Fibroblast of skin of abdomen (primary cell): Measurements from ENCODE around the gene HSD17B12.
"Not testable (repeated sequence)": the region's sequence is repeated elsewhere in the genome, so short reads cannot be mapped to it uniquely, and the experiment has no call there.

Experiments used
- DNase-seq: peaks from one replicate; pipeline ENCODE4 v3.0.0-alpha.2; 2013

Gene HSD17B12

DNA sequence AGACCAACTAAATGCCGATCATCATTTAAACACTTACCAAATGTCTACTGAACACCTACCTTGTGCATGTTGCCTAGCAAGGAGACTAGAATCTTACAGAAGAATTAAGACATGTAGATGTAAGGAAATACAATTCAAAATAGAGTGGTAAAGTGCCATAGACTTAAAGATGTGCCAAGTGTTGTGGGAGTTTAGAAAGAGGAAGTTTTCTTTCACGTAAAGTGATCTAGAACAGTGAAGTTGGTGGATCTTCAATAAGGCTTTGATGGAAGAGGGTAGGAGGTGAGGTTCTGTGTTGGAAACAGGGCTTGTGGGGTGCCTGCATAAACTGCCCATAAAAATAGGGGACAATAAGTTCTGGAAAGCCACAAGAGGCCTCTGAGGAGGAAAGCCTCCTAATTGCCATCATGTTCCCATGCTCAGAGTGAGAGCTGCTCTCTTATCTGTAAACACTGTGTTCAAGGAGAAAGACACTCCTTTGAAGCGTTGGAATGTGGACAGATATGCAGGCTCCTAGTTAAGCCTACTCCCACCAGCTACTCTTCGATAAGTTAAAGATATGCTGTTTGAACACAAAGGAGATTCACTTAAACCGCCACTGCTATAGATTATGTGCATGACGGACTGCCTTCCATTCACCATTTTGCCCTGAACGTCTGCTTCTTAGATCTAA lies 66.7 kb downstream of the HSD17B12 start:
- no peak for DNase-seq

DNA sequence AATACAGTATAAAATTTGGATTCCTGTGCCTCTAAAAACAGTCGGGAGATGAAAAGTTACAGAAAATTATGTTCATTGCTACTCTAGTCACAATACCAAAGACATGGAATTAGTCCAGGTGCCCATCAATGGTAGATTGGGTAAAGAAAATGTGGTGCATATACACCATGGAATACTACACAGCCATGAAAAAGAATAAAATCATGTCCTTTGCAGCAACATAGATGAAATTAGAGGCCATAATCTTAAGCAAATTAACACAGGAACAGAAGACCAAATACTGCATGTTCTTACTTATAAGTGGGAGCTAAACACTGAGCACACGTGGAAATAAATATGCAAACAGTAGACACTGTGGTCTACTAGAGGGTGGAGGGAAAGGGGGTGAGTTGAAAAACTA lies 67.6 kb downstream of the HSD17B12 start:
- DNase-seq: no peak

DNA sequence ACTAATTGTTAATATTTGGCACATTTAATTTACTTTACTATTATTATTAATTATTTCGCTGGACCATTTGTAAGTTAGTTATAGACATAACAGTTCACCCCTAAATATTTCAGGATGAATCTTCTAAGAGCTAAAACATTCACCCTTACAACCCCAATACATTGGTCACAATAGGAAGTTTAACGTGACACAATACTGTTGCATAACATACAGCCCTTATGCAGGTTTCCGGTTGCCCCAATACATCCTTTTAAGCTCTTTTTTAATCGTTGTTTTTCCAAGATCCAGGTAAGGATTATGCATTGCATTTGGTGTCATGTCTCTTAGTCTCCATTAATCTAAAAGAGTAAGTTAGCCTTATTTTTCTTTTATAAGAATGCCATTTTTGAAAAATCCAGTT lies 71.2 kb downstream of the HSD17B12 start:
- DNase-seq: no peak

DNA sequence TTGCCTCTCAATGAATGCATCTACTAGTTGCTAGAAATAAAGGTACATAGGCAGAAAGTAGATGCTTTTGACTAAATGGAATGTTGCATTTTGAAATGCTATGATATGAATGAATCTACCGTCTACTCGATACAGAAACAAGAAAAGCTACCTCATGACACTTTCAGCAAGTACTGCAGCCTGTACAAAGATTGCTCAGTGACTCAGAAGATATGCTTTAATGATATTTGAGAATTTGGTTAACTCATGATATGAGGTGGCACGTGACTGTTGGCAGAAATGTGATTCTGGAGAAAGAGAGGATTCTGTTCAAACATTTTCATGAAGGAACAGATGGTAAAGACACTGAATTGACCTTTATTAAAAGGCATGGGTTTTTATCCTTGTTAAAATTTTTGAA lies 76.0 kb downstream of the HSD17B12 start:
- DNase-seq: peak; percentile 22

DNA sequence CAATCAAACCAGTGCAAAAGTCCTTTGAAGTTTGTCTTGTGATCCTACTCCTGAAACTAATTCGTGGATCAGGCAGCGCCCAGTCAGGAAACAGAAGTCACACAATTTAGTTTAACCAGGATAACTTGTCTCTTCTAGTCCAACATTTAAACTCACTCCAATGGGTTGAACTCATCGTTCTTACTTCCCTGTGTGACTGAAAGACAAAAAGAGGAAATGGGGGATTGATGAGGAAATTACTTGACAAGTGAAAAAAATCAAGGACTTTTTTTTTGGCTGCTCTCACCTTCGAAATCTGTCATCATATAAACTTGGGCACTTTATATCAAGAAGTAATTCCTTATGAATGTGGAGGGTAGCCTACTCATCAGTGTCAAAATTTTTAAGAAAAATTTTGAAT lies 78.4 kb downstream of the HSD17B12 start:
- no peak for DNase-seq

DNA sequence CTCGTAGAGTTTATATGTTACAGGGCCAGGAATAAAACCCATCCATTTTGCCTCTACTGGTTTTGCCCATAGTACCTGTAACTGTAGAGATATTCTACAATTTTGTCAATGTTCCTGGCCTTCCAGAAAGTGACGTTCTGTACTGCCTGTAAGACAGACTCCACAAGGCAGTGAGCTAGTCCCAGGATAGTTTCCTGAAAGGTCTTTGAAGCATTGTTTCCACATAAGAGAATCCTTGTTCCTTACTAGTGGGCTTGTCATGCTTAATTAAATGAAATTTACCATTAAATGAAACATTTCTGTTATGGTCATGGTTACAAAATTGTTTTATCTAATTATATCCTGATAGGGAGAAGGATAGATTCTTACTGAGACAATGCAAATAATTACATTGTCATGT lies 80.4 kb downstream of the HSD17B12 start:
- DNase-seq: no peak

DNA sequence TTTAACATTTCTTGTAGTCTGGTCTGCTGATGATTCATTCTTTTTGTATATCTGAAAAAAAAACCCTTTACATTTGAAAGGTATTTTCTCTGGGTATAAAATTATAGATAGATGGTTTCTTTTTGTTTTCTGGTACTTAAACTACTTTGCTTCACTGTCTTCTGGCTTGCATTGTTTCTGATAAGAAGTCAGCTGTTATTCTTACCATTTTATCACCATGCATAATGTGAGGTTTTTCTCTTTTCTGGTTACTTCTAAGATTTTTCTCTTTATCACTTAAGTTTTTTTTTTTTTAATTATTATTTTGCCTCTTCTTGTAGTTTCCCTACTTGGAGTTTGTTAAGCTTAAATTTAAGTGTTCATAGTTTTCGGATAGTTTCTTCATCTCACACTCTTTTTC lies 84.7 kb downstream of the HSD17B12 start:
- no peak for DNase-seq

DNA sequence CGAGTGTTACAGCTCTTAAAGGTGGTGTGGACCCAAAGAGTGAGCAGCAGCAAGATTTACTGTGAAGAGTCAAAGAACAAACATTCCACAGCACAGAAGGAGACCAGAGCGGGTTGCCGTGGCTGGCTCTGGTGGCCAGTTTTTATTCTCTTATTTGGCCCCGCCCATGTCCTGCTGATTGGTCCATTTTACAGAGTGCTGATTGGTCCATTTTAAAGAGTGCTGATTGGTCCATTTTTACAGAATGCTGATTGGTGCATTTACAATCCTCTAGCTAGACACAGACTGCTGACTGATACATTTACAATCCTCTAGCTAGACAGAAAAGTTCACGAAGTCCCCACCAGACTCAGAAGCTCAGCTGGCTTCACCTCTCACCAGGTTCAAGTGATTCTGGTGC lies 88.1 kb downstream of the HSD17B12 start:
- DNase-seq: not testable (repeated sequence)

DNA sequence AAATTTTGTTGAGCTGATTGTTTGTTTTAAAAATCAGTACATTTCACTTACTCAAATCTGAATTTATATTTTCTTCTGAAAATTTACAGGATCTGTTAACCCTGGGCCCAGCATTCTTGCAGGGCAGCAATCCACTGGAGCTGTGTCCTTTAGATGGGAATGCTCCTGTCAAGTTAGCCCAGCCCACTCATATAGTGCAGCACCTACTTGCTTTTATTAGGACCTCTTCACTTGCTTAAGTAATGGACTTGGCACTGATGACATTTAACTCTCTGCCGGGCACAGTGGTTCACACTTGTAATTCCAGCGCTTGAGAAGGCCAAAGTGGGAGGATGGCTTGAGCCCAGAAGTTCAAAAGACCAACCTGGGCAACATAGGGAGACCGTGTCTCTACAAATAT lies 89.6 kb downstream of the HSD17B12 start:
- no peak for DNase-seq

DNA sequence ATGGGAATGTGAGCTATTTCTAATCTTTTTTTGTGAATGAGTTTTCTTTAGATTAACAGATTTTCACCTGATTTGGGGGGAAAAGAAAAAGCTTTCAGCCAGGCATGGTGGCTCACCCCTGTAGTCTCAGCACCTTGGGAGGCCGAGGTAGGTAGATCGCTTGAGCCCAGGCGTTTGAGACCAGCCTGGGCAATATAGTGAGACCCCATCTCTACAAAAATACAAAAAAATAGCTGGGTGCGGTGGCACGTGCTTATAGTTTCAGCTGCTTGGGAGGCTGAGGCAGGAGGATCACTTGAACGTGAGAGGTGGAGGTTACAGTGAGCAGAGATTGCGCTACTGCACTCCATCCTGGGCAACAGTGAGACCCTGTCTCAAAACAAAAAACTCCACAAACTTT lies 92.2 kb downstream of the HSD17B12 start:
- no peak for DNase-seq

DNA sequence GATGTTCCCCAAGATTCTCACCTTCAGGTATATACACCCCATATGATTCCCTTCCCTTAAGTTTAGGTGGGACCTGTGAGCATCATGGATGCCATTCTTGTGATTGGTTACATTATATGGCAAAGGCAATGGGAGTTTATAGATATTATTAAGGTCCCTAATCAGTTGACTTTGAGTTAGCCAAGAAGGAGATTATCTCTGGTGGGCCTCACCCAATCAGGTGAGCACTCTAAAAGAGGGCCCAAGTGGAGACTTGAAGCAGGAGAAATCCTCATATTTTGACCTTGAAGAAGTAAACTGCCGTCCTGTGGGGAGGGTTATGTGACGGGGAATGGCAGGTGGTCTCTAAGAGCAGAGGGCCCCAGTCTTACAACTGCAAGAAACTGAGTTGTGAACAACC lies 94.2 kb downstream of the HSD17B12 start:
- no peak for DNase-seq

DNA sequence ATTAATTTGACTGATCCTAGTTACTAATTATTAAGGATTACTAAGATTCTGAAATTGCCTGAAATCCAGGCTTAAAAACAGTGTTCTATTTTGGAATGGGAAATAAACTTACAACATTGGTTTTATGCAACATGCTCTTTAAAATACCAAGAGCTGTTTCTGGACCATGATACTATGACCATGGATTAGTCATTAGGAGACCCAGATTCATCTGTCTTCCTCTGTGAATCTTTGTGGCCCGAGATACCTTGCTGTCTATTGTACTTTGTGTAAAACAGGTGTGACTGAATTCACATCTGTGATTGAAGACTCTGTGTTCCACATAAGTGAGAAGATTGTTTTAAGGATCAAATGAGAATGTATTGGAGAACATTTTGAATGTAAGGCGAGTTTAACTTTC lies 98.8 kb downstream of the HSD17B12 start:
- DNase-seq: no peak

DNA sequence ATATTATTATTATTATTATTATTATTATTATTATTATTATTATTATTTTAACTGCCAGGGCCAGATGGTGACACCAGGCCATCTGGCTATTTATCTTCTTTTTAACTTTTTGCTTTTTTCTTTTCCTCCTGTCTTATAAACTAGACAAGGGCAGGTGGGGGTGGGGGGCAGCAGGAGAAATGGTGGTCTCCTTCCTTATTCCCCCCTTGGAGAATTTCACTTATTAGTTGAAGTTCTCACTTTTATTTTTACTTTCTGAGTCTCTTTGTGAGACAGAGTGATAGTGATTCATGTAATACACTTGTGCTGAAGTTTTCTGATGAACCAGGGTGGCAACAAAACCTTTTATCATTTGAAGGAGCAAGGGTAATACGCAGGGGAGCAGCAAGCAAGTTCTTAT lies 103.8 kb downstream of the HSD17B12 start:
- DNase-seq: no peak

DNA sequence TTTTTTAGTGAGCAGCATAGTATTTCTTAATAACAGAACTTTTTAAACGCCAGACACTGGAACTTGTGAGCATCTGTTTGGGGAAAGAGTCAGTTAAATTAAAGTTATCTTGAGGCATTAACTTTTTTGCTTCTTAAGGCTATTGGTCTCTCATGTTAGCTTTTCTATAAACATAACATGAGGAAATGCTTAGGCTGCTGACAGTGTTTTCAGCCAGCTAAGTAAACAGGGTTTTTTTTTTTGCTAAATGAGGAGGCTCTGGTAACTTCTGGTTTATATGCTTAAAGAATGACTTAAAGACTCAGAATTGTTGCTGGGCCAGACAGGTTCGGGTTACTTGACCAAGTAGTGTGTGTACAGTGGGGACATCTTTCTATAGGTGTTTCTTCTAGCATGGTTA lies 104.3 kb downstream of the HSD17B12 start:
- no peak for DNase-seq

DNA sequence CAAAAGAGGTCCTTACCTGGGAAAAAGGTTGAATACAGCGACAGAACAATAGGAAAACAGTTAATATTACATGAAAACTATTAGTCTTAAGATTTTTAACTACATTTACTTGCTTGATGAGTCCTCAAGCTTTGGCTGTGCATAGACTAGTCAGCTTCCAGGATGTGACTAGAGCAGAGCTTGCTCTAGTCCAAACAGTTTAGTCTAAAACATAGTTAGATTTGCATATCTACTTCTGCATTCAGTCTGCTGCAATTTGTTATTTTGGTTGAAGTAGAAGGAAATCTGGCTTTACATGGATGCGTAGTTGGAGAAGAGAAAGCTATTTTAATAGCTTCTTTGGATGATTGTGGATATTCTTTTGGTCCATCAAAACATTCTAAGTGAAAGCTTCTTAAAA lies 104.8 kb downstream of the HSD17B12 start:
- DNase-seq: no peak

DNA sequence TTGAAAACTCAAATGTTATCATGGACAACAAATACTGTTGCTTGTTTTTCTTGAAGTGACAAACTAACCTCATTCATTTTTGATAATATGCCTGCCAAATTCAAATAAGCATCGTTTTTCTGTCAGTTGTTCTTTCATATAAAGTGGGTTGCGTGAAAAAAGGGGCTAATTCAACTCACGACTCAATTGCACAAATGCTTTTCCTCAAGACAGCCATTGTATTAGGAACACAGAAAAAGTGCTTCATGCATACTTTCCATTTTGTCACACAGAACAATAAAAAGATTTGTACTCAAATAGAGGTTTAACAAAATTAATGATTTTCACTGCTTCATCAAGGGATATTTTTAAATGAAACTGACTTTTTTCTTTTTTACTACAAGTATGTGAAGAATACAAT lies 105.5 kb downstream of the HSD17B12 start:
- no peak for DNase-seq

DNA sequence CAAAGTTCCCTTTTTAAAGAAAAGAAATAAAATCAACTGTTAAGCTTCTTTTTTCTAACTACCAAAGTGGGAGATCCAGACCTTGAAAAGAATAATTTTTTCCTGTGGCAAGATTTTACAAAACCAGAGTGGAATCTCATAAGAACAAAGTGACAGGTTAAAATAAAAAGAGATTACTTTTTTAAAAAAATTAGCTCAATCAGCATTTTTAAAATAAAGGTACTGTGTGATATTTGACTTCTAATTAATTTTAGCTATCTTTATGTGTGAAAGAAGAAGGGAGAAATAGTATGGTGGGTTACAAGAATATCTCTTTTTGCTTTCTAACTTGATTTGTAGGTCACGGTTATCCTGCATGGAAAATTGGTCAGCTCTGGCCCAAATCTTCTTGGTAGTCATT lies 107.3 kb downstream of the HSD17B12 start:
- DNase-seq: no peak

DNA sequence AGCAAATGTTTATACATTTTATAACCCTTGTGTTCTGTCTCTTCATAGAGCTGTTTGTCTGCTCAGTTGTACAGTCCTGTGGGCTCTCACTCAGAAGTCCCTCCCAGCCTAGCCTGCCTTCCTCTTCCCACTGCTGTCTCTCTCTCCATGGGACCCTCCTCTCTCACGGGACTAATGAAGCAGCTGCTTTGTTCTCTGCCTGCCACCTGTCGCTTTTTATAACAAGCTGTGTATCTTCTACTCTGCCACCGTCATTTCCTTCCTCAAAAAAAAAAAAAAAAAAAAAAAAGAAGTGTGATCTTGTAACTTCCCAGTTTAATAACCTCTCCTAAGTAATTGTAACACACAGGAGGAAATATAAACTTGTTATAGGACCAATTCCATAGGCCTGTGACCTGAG lies 107.9 kb downstream of the HSD17B12 start:
- no peak for DNase-seq

DNA sequence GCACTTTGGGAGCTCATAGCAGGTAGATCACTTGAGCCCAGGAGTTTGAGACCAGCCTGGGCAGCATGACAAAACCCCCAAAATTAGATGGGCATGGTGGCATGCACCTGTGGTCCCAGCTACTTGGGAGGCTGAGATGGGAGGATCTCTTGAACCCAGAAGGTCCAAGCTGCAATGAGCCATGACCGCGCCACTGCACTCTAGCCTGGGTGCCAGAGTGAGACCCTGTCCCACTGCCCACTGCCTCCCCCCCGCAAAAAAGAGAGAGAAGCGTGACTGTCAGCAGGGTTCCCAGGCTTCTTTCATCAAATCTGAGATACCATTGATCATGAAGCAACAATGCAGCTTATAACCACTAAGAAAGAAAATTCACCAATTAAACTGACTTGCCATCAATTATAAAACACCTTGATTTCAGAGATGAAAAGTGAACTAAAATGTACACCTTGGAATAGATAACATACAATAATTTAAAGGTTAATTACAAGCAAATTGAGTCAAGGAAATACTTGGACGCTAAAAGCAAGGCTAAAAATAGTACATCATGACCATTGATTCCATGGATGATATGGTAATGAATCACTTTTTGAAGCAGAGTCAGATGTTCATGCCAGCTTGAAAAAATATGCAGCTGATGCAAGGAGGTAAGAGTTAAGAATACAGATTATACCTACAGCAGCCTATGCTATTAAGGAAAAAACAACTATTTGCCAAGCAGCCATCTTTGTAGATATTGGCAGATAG lies 109.3 kb downstream of the HSD17B12 start:
- peak; percentile 75 for DNase-seq

DNA sequence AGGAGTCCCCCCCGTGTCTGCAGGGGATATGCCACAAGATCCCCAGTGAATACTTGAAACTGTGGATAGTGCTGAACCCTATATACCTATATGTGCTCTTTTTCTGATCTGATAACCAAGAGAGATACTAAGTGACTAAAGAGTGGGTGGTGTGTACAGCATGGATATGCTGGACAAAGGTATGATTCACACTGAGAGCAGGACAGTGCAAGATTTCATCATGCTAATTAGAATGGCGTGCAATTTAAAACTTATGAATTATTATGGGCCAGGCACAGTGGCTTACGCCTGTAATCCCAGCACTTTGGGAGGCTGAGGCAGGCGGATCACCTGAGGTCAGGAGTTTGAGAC lies 109.9 kb downstream of the HSD17B12 start:
- peak; percentile 51 for DNase-seq

DNA sequence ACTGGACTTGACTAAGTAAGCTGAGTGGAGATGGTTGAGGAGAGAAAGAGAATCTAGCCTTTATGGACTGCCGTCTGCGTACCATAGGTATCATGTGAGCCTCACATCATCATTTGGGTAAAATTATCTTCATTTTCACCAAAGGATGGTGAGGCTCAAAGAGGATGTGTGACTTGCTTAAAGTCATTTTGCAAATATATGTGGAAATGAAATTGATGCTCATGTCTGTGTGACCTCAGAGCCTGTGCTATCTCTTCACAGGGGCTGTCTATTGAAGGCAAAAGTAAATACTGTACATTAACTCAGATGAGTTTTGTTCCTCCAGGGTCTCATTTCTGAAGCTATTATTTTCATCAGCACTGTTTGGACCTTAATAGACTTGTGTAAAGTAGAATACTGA lies 116.8 kb downstream of the HSD17B12 start:
- DNase-seq: no peak

DNA sequence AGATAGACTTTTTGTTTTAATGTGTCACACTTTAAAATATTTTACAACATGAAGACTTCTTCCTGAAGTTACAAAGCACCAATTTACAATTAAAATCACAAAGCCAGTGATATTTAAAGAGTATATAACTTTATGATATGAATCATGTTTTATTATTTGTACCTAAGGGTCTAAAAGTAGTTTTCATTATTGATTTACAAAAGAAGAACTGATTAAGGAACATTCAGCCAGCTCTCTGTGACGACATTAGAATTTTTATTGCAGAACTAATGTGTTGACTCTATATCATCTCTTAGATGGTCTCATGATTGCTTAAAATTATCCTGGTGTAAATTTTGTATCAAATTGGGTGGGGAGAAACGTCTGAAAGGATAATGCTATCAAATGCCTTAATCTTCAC lies 117.3 kb downstream of the HSD17B12 start:
- DNase-seq: no peak

DNA sequence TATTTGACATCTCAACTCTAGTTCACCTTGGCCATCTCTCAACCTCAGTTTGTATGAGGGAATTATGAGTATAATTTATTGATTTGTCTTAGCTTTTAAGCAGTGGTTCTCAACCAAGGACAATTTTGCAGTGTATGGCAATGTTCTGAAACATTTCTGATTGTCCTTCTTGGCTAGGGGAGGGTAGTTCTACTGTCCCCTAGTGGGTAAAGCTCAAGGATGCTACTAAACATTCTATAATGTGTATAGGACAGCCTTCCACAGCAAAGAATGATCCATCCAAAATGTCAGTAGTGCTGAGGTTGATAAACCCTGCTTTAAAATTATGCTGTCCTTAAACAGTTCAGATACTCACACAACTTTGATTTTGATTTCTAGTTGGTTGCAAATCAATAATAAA lies 122.0 kb downstream of the HSD17B12 start:
- peak; percentile 8 for DNase-seq

DNA sequence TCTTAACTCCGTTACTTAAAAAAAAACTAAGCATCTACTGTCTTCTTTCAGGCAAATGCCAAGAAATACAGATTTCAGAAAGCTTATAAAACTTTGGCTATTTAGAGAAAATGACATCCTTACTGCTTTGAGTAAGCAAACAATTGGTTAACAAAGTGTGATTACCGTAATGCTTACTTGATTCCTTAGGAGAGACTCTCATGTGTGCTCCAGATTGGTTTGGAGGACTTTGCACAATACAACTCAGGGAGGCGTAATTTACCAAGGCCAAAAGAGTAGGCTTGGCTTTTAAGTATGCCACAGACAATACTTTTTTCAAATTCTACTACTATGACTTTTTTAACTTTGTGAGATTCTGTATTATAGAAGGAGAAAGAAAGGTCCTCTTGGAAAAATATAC lies 123.2 kb downstream of the HSD17B12 start:
- DNase-seq: no peak

DNA sequence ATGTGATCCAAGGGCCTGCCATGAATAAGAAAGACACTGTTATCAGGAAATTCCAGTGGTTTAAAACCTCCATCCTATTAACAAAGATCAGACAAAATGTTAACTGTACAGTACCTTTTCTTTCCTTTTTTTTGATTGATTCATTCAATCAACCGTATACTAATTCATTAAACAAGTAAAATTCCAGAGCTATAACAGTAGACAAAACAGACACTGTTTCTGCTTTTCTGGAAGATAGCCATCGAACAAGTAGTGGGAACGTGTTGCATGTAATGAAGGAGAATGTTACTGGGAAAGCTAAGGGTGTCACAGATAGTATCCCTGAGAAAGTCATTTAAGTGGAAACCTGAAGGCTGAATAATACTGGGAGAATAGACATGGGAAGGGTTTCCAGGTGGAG lies 126.4 kb downstream of the HSD17B12 start:
- no peak for DNase-seq
